Muscle of arm (tissue), 12 donors: Measurements from ENCODE around the gene FAM181B. TPM values are rescaled to one million over a fixed set of nuclear protein-coding genes. Genes with fewer than 3 reads are reported as not detected.

Source experiments
- DNase-seq: peaks from one replicate; pipeline ENCODE4 v3.0.0-alpha.2; 2013
- polyA plus RNA-seq, 12 donors: library from polyadenylated mRNA; unstranded; fragments of 120-200 nt; gene quantifications; one replicate each; pipeline ENCODE4 v1.2.1, GENCODE V29; 2013; ENCODE audit not compliant: insufficient read length in 12 of 12

The FAM181B gene
- polyA plus RNA-seq, 12 donors, result 0.07 to 0.73 (median 0.10) TPM; not detected in 2

GRCh38 chr11:82683029-82683428 lies 50.6 kb downstream of the FAM181B start:
- DNase-seq, result no peak

DNA sequence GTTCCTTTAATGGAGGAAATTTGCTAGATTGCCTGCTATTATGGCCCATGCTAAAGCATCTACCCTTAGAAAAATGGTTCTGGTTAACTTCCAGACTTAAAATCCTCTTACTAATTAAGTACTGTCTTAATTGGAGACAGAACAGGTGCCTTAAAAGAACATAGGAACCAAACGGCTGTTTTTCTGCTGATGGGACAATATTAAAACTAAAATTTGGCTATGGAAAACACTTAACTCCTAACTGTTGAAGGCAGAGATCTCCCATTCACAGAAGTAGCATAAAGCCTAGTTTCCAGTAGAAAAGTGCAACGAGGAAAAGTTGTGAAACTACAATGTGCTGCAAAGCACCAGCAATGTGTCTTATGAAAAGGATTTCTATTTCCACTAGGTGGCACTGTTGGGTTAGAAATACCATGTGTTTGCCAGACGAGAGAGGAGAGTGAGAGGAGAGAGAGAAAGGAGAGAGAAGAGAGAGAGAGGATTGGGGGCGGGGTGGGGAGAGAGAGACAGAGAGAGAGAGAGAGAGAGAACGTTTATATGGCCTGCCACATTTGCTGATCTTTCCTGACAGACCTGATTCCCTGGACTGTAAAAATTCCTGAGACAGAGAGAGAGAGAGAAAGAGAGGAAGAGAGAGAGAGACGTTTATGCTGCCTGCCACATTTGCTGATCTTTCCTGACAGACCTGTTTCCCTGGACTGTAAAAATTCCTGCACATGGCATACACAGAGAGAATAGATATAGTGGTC lies 51.5 kb downstream of the FAM181B start:
- DNase-seq, result peak; percentile 54

- DNase-seq, result no peak
Observed at GRCh38 chr11:82680252-82680651, 53.4 kb downstream of the FAM181B start.

Other genes with a start within 250 kb of the FAM181B start
- gene PRCP, start 166.6 kb upstream of the FAM181B start, polyA plus RNA-seq, result 100 to 1,000 TPM in 10 of 12 donors, 10 to 100 TPM in 1, not detected in 1; 91.2 to 155 (median 116) TPM
- 10 to 100 TPM in 1 of 12 donors, 1 to 10 TPM in 10, not detected in 1; 2.6 to 11.1 (median 4.3) TPM for gene DDIAS, start 167.9 kb upstream of the FAM181B start, polyA plus RNA-seq